Neural cell (in vitro differentiated cells): ENCODE measurements around the gene FH. TPM values are rescaled to one million over a fixed set of nuclear protein-coding genes. Genes with fewer than 3 reads are reported as not detected.

ENCODE experiments used
- H2AFZ ChIP-seq: fragments of 200-600, 300-800 bp; sonication (generic), shearing (Covaris generic); 2 replicates; pipeline ENCODE4 v1.6.0; 2014; ENCODE audit warnings: low read depth, mild to moderate bottlenecking, antibody characterized with exemption, low read length, moderate library complexity
- H3F3A ChIP-seq: fragments of 200-600 bp; shearing (Covaris generic); 2 replicates; pipeline ENCODE4 v1.6.1; 2016; ENCODE audit warnings: mild to moderate bottlenecking, moderate library complexity, mixed read lengths, antibody characterized with exemption, low read length; ENCODE audit not compliant: insufficient read depth, poor library complexity, severe bottlenecking
- H3K27ac ChIP-seq: fragments of 200-600, 300-800 bp; sonication (generic), shearing (Covaris generic); 2 replicates; pipeline ENCODE4 v1.5.1; 2014; ENCODE audit warnings: mild to moderate bottlenecking, low read length, moderate library complexity
- H3K27me3 ChIP-seq: fragments of 300-800, 200-600 bp; sonication (generic), shearing (Covaris generic); 2 replicates; pipeline ENCODE4 v1.6.0; 2014; ENCODE audit warnings: mild to moderate bottlenecking, low read depth, low read length, moderate library complexity; ENCODE audit not compliant: insufficient read depth
- H3K36me3 ChIP-seq: fragments of 300-800, 200-600 bp; sonication (generic), shearing (Covaris generic); 2 replicates; pipeline ENCODE4 v1.5.1; 2014; ENCODE audit warnings: mild to moderate bottlenecking, antibody characterized with exemption, low read length, moderate library complexity; ENCODE audit not compliant: insufficient read depth
- H3K4me2 ChIP-seq: fragments of 300-800, 200-600 bp; sonication (generic), shearing (Covaris generic); 2 replicates; pipeline ENCODE4 v1.6.0; 2014; ENCODE audit warnings: mild to moderate bottlenecking, low read length
- H3K4me3 ChIP-seq: fragments of 300-800, 200-600 bp; sonication (generic), shearing (Covaris generic); 2 replicates; pipeline ENCODE4 v1.5.1; 2014; ENCODE audit warnings: mild to moderate bottlenecking, low read length, moderate library complexity
- H3K79me2 ChIP-seq: fragments of 200-600 bp; shearing (Covaris generic); replicated peaks from 2 replicates; pipeline ENCODE4 v1.6.0; 2014; ENCODE audit warnings: mild to moderate bottlenecking, low read length, moderate library complexity; ENCODE audit not compliant: insufficient read depth
- H3K9ac ChIP-seq: fragments of 300-800, 200-600 bp; sonication (generic), shearing (Covaris generic); 2 replicates; pipeline ENCODE4 v1.6.1; 2016; ENCODE audit warnings: mild to moderate bottlenecking, low read length, mixed read lengths
- H3K9me2 ChIP-seq: fragments of 200-600 bp; shearing (Covaris generic); 2 replicates; pipeline ENCODE4 v1.6.1; 2016; ENCODE audit warnings: mild to moderate bottlenecking, low read length, mixed read lengths; ENCODE audit not compliant: insufficient read depth
- H3K9me3 ChIP-seq: fragments of 200-600, 300-800 bp; sonication (generic), shearing (Covaris generic); 2 replicates; pipeline ENCODE4 v1.6.1; 2016; ENCODE audit warnings: mild to moderate bottlenecking, mixed run types, low read length, moderate library complexity, mixed read lengths
- H4K20me1 ChIP-seq: fragments of 200-600 bp; shearing (Covaris generic); 2 replicates; pipeline ENCODE4 v1.6.1; 2016; ENCODE audit warnings: mild to moderate bottlenecking, mixed run types; ENCODE audit not compliant: insufficient read depth
- CTCF ChIP-seq: fragments of 450-650 bp; IDR thresholded peaks from 2 replicates; pipeline ENCODE4 v1.5.1; 2014; ENCODE audit warnings: antibody characterized with exemption, mild to moderate bottlenecking, moderate library complexity; ENCODE audit not compliant: poor library complexity, severe bottlenecking
- EP300 ChIP-seq: fragments of 450-650 bp; conservative IDR thresholded peaks from 2 replicates; pipeline ENCODE4 v1.6.1; 2014; ENCODE audit warnings: antibody characterized with exemption, mild to moderate bottlenecking, moderate library complexity; ENCODE audit not compliant: poor library complexity, severe bottlenecking
- EZH2 ChIP-seq: fragments of 200-600, 300-800 bp; shearing (Covaris generic), sonication (generic); IDR thresholded peaks from 2 replicates; pipeline ENCODE4 v1.6.1; 2014; ENCODE audit warnings: antibody characterized with exemption, low read length, borderline replicate concordance, mild to moderate bottlenecking; ENCODE audit not compliant: insufficient read depth, poor library complexity, severe bottlenecking
- MXI1 ChIP-seq: fragments of 450-650 bp; conservative IDR thresholded peaks from 2 replicates; pipeline ENCODE4 v1.6.1; 2014; ENCODE audit warnings: antibody characterized with exemption, mild to moderate bottlenecking; ENCODE audit not compliant: poor library complexity, severe bottlenecking
- POLR2AphosphoS5 ChIP-seq: IDR thresholded peaks from 2 replicates; pipeline ENCODE4 v1.6.1; 2012
- RAD21 ChIP-seq: fragments of 450-650 bp; conservative IDR thresholded peaks from 2 replicates; pipeline ENCODE4 v1.6.1; 2014; ENCODE audit warnings: antibody characterized with exemption, mild to moderate bottlenecking, moderate library complexity
- SMC3 ChIP-seq: fragments of 450-650 bp; conservative IDR thresholded peaks from 2 replicates; pipeline ENCODE4 v1.6.1; 2014; ENCODE audit warnings: antibody characterized with exemption, mild to moderate bottlenecking, moderate library complexity; ENCODE audit not compliant: poor library complexity
- TAF1 ChIP-seq: IDR thresholded peaks from 2 replicates; pipeline ENCODE4 v1.6.1; 2012; ENCODE audit warnings: low read depth
- polyA plus RNA-seq: library from polyadenylated mRNA; depleted of rRNA; stranded (reverse); fragments of >200 nt; gene quantifications from 2 replicates; pipeline ENCODE4 v1.2.3, GENCODE V29; 2014
- TF ChIP-seq, protein P1 (sequence below): IDR thresholded peaks from 2 replicates; pipeline ENCODE4 v1.6.1; 2012; ENCODE audit warnings: borderline replicate concordance

Gene FH
- polyA plus RNA-seq, 1 donor from 2014 or later: 114 TPM

DNA sequence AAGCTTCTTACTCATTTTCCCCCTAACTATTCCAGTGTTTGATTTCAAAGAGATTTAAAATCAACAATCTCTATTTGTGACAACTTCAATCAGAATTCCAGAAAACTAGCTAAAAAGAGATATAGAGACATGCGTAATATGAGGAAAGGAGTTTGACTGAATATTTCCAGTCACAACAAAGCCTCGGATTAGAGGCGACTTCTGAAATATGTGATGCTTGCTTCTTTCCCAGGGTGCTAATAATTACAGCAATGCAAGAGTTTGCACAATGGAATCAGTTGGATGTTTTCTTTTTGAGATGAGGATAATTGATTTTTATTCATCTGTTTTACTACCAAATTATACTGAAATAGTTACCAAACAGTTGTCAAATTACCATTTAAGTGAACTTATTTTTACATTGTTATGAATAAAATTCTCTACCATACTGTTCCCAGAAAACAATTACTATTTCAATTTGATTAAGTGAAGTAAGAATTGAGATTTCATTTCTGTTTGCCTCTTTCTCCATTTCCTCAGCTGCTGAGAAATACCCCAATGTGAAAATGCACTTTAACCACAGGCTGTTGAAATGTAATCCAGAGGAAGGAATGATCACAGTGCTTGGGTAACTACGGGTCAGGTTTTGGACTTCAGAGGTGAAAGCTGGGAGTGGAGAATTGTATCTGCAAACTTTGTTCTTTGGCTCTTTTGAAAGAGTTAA is 40.7 kb upstream of the FH start:
- Histone ChIP-seq H3K27me3 (no peaks in the 10 kb centered on the region), H3K4me2 (no peak overlapping the region), H3K9me2 (no peaks in the 10 kb centered on the region), H3F3A (no peaks in the 10 kb centered on the region), H3K36me3 (no peaks in the 10 kb centered on the region), H3K9ac (no peak overlapping the region), H3K9me3 (no peaks in the 10 kb centered on the region), H3K27ac (no peak overlapping the region), H2AFZ (no peak overlapping the region), H3K79me2 (no peaks in the 10 kb centered on the region), H4K20me1 (no peaks in the 10 kb centered on the region), H3K4me3 (no peak overlapping the region)
- TF ChIP-seq POLR2AphosphoS5: no peak
- no peak for TF ChIP-seq RAD21
- no peak for TF ChIP-seq EP300
- TF ChIP-seq MXI1: no peak
- TF ChIP-seq, protein P1, sequence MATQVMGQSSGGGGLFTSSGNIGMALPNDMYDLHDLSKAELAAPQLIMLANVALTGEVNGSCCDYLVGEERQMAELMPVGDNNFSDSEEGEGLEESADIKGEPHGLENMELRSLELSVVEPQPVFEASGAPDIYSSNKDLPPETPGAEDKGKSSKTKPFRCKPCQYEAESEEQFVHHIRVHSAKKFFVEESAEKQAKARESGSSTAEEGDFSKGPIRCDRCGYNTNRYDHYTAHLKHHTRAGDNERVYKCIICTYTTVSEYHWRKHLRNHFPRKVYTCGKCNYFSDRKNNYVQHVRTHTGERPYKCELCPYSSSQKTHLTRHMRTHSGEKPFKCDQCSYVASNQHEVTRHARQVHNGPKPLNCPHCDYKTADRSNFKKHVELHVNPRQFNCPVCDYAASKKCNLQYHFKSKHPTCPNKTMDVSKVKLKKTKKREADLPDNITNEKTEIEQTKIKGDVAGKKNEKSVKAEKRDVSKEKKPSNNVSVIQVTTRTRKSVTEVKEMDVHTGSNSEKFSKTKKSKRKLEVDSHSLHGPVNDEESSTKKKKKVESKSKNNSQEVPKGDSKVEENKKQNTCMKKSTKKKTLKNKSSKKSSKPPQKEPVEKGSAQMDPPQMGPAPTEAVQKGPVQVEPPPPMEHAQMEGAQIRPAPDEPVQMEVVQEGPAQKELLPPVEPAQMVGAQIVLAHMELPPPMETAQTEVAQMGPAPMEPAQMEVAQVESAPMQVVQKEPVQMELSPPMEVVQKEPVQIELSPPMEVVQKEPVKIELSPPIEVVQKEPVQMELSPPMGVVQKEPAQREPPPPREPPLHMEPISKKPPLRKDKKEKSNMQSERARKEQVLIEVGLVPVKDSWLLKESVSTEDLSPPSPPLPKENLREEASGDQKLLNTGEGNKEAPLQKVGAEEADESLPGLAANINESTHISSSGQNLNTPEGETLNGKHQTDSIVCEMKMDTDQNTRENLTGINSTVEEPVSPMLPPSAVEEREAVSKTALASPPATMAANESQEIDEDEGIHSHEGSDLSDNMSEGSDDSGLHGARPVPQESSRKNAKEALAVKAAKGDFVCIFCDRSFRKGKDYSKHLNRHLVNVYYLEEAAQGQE: no peak
- TF ChIP-seq CTCF: no peak
- no peak for TF ChIP-seq TAF1
- TF ChIP-seq SMC3: no peak
- TF ChIP-seq EZH2: no peak

GRCh38 chr1:241557551-241558193 is 38.1 kb upstream of the FH start:
- no peak overlapping the region for H3K9ac ChIP-seq
- TF ChIP-seq TAF1 (no peak), SMC3 (no peak), MXI1 (no peak), POLR2AphosphoS5 (no peak), RAD21 (no peak), EZH2 (no peak), CTCF (no peak), EP300 (no peak)
- TF ChIP-seq, protein P1: no peak
- no peaks in the 10 kb centered on the region for H3K9me2 ChIP-seq
- H2AFZ ChIP-seq: no peak overlapping the region
- H3K36me3 ChIP-seq: no peaks in the 10 kb centered on the region
- H3K4me3 ChIP-seq: no peak overlapping the region
- H3F3A ChIP-seq: no peaks in the 10 kb centered on the region
- H4K20me1 ChIP-seq: no peaks in the 10 kb centered on the region
- H3K4me2 ChIP-seq: no peak overlapping the region
- H3K79me2 ChIP-seq: no peaks in the 10 kb centered on the region
- no peaks in the 10 kb centered on the region for H3K27me3 ChIP-seq
- no peak overlapping the region for H3K27ac ChIP-seq
- H3K9me3 ChIP-seq: no peaks in the 10 kb centered on the region
